Measurements from ENCODE around the gene CCDC154.

The CCDC154 gene

DNA sequence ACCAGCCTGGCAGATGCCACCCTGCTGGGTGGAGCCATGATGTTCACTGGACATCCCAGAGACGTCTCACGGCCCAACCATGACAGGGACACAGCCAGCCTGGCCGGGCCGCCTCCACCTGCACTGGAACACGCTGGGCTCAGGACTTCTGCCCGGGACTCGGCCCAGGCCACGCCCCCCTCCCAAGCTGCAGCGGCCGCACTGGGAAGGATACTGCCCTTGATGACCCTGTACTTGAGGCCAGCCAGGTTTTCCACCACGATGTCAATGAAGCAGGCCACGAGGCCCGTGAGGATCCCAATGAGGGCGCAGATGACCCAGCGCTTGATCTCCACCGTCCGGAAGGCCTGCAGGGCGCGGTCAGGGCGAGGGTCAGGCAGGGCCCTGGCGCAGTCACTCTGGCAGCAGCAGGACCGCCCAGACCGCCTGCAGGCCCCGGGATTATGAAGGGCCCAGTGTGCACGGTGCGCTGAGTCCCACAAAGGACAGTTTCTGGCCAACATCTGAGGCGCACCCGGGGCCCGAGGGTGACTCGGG lies 16.3 kb upstream of the CCDC154 start:
- H3K27me3 ChIP-seq (replicated peaks) = no peaks in the 10 kb centered on the region
- in situ Hi-C loops (cut with HindIII; ENCODE audit: low pct_ligation_motif_present, low sequenced_read_pairs) = no loop called here
- DNase-seq = no peak
- no peak overlapping the region for H3K4me3 ChIP-seq (ENCODE audit: low read depth, low read length)
- TF ChIP-seq, protein P1, sequence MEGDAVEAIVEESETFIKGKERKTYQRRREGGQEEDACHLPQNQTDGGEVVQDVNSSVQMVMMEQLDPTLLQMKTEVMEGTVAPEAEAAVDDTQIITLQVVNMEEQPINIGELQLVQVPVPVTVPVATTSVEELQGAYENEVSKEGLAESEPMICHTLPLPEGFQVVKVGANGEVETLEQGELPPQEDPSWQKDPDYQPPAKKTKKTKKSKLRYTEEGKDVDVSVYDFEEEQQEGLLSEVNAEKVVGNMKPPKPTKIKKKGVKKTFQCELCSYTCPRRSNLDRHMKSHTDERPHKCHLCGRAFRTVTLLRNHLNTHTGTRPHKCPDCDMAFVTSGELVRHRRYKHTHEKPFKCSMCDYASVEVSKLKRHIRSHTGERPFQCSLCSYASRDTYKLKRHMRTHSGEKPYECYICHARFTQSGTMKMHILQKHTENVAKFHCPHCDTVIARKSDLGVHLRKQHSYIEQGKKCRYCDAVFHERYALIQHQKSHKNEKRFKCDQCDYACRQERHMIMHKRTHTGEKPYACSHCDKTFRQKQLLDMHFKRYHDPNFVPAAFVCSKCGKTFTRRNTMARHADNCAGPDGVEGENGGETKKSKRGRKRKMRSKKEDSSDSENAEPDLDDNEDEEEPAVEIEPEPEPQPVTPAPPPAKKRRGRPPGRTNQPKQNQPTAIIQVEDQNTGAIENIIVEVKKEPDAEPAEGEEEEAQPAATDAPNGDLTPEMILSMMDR (IDR thresholded peaks at IDR 0.05; ENCODE audit: low read depth, low read length, missing control alignments) = no peak
- H3K27ac ChIP-seq = no peak overlapping the region
- H3K36me3 ChIP-seq (replicated peaks) = peaks cover 16% of the 10 kb centered on the region

DNA sequence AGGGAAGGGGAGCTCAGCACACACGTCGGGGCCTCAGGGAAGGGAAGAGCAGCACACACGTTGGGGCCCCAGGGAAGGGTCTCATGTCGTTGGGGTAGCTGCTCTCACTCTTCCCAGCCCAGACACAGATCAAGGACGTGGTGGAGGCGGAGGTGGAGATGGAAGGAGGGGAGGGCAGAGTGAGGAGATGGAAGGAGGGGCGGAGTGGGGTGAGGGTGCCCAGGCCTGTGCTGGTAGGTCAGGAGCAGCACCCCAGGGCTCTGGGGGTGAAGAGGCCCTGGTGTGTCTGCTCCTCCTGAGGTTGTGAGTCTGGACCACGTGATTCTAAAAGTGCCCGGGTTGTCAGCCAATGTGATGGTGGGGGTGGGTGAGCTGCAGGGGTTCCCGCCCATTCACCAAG lies 15.6 kb upstream of the CCDC154 start:
- TF ChIP-seq, protein P1 (IDR thresholded peaks at IDR 0.05; ENCODE audit: low read depth, low read length, missing control alignments) = no peak
- no peak for DNase-seq
- no peaks in the 10 kb centered on the region for H3K27me3 ChIP-seq (replicated peaks)
- H3K4me3 ChIP-seq (ENCODE audit: low read depth, low read length) = no peak overlapping the region
- H3K27ac ChIP-seq = no peak overlapping the region
- in situ Hi-C loops (cut with HindIII; ENCODE audit: low pct_ligation_motif_present, low sequenced_read_pairs) = no loop called here
- H3K36me3 ChIP-seq (replicated peaks) = peaks cover 19% of the 10 kb centered on the region

DNA sequence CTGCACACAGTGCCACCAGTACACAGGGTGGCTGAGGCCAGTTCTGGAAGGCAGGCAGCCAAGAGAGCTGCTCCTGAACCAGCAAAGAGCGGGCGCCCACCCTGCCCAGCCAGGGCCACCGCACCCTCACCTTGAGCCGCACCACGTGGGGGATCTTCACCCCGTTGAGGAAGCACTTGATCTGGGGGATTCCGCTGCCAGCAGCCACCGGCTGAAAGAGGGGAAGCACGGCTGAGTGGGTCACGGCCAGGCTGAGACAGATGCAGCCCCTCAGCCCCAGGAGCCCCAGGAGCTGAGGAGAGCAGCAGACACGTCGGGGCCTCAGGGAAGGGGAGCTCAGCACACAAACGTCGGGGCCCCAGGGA lies 14.6 kb upstream of the CCDC154 start:
- Histone ChIP-seq H3K27me3 (replicated peaks) (no peaks in the 10 kb centered on the region), H3K4me3 (ENCODE audit: low read depth, low read length) (no peak overlapping the region), H3K36me3 (replicated peaks) (peaks cover 29% of the 10 kb centered on the region), H3K27ac (no peak overlapping the region)
- in situ Hi-C loops (cut with HindIII; ENCODE audit: low pct_ligation_motif_present, low sequenced_read_pairs) = no loop called here
- DNase-seq = no peak
- TF ChIP-seq, protein P1 (IDR thresholded peaks at IDR 0.05; ENCODE audit: low read depth, low read length, missing control alignments) = no peak

DNA sequence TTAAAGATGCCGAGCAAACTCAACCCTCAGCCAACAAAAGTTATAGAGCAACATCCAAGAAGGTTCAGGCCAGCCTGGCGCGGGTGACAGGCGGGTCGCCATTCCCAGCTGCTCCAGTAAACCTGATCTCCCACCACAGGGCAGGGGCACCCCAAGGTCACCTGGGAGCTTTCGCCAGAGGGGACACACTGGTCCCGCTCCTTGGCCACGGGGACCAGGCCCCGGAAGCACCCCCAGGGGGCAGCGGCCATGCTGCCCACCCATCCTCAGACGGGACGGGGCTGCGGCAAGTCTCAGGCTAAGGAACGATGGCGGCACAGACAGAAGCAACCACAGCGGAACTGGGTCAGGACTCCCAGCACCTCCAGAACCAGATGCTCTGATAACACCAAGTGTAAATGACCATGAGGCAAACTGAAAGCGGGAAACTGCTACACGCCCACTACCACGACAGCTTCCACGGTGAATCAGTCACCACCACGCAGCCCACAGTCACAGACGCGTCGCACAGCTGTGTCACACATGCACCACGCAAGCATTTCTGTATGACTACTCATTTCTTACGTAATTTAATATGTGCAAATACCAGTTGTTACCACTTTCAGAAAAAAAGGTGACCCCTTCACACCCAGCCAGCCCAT lies 14.1 kb upstream of the CCDC154 start:
- no peak overlapping the region for H3K27ac ChIP-seq
- H3K27me3 ChIP-seq (replicated peaks) = no peaks in the 10 kb centered on the region
- DNase-seq = no peak
- no peak overlapping the region for H3K4me3 ChIP-seq (ENCODE audit: low read depth, low read length)
- TF ChIP-seq, protein P1 (IDR thresholded peaks at IDR 0.05; ENCODE audit: low read depth, low read length, missing control alignments) = no peak
- in situ Hi-C loops (cut with HindIII; ENCODE audit: low pct_ligation_motif_present, low sequenced_read_pairs) = no loop called here
- H3K36me3 ChIP-seq (replicated peaks) = peaks cover 32% of the 10 kb centered on the region

DNA sequence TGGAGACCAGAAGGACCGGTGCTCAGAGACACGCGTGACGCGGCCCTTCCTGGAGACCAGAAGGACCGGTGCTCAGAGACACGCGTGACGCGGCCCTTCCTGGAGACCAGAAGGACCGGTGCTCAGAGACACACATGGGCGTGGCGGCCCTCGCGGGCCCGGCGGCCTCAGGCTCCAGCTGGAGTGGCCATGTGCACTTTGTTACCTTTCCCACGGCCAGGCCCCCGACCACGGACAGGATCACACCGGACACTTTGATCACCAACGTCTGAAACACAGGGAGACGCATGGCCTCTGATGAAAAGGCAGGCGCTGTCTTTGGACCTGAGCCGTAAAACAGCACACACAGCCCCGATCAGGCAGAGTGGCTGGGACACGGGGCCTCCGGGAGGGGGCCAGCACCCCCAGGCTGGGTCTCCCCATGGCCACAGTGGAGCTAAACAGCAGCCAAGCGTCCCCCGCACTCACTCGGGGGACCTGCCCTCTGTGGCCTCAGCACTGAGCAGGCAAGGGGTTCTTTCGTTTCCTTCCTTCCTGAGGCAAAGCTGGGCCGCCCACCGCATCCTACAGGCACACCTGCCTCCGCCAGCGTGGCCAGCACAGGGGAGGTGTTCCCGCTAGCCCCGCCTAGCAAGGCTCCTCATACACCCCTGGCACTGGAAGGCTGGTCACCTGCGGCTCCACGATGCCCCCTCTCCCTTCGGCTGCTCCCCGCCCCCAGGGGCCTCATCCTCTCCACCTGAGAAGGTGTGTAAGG lies 13.3 kb upstream of the CCDC154 start:
- DNase-seq = no peak
- Histone ChIP-seq H3K4me3 (ENCODE audit: low read depth, low read length) (no peak overlapping the region), H3K27ac (no peak overlapping the region), H3K36me3 (replicated peaks) (peaks cover 34% of the 10 kb centered on the region), H3K27me3 (replicated peaks) (no peaks in the 10 kb centered on the region)
- TF ChIP-seq, protein P1 (IDR thresholded peaks at IDR 0.05; ENCODE audit: low read depth, low read length, missing control alignments) = no peak
- in situ Hi-C loops (cut with HindIII; ENCODE audit: low pct_ligation_motif_present, low sequenced_read_pairs) = no loop called here
